HG02840 (cell line): Measurements from ENCODE around the gene CAPN13.

Experiments used
- ATAC-seq: cut with Tn5 transposase; IDR thresholded peaks from one replicate; pipeline ENCODE4 v1.9.1; 2021; ENCODE audit warnings: mild to moderate bottlenecking, moderate library complexity, moderate number of reproducible peaks; ENCODE audit not compliant: unreplicated experiment, low FRiP score

Gene CAPN13

GRCh38 chr2:30789670-30790210 is 17.5 kb downstream of the CAPN13 start:
- no peak for ATAC-seq

- ATAC-seq, result no peak
Observed at GRCh38 chr2:30786923-30787685, 20.1 kb downstream of the CAPN13 start.

- ATAC-seq, result no peak
Observed at GRCh38 chr2:30784682-30785081, 22.6 kb downstream of the CAPN13 start.

- ATAC-seq, result no peak
Observed at GRCh38 chr2:30781961-30782533, 25.2 kb downstream of the CAPN13 start.

GRCh38 chr2:30781451-30781850 is 25.8 kb downstream of the CAPN13 start:
- no peak for ATAC-seq

GRCh38 chr2:30780776-30781330 is 26.4 kb downstream of the CAPN13 start:
- ATAC-seq, result no peak

- ATAC-seq, result no peak
Observed at GRCh38 chr2:30778611-30779010, 28.6 kb downstream of the CAPN13 start.

- ATAC-seq, result no peak
Observed at GRCh38 chr2:30777661-30778505, 29.4 kb downstream of the CAPN13 start.

GRCh38 chr2:30776831-30777635 is 30.2 kb downstream of the CAPN13 start:
- ATAC-seq, result no peak

- ATAC-seq, result no peak
Observed at GRCh38 chr2:30775833-30776232, 31.4 kb downstream of the CAPN13 start.

- ATAC-seq, result no peak
Observed at GRCh38 chr2:30772021-30772705, 35.1 kb downstream of the CAPN13 start.

GRCh38 chr2:30770816-30771576 is 36.2 kb downstream of the CAPN13 start:
- ATAC-seq, result no peak

GRCh38 chr2:30769891-30770462 is 37.3 kb downstream of the CAPN13 start:
- no peak for ATAC-seq

- no peak for ATAC-seq
Observed at GRCh38 chr2:30769481-30769780, 37.8 kb downstream of the CAPN13 start.

- no peak for ATAC-seq
Observed at GRCh38 chr2:30768708-30769480, 38.4 kb downstream of the CAPN13 start.

GRCh38 chr2:30768036-30768686 is 39.1 kb downstream of the CAPN13 start:
- ATAC-seq, result no peak

GRCh38 chr2:30766666-30767065 is 40.6 kb downstream of the CAPN13 start:
- ATAC-seq, result no peak
